Glutamatergic neuron (in vitro differentiated cells): ENCODE data around the gene NR2C1. TPM values are rescaled to one million over a fixed set of nuclear protein-coding genes. Genes with fewer than 3 reads are reported as not detected.
A peak's percentile ranks its signal among the peaks of the same experiment; 100 is the strongest.

Experiments used
- DNase-seq: peaks from one replicate; pipeline ENCODE4 v3.0.0; 2022
- H3K27ac Mint-ChIP-seq: one replicate; pipeline ENCODE4 v1.8.0; 2020; ENCODE audit warnings: mild to moderate bottlenecking, mixed read lengths, inconsistent platforms; ENCODE audit not compliant: unreplicated experiment
- H3K27me3 Mint-ChIP-seq: one replicate; pipeline ENCODE4 v1.8.0; 2020; ENCODE audit warnings: mild to moderate bottlenecking, moderate library complexity, mixed read lengths, inconsistent platforms; ENCODE audit not compliant: unreplicated experiment
- H3K36me3 Mint-ChIP-seq: one replicate; pipeline ENCODE4 v1.8.0; 2020; ENCODE audit warnings: mild to moderate bottlenecking, mixed read lengths, inconsistent platforms; ENCODE audit not compliant: unreplicated experiment
- H3K4me1 Mint-ChIP-seq: one replicate; pipeline ENCODE4 v1.8.0; 2020; ENCODE audit warnings: mild to moderate bottlenecking, low read depth, mixed read lengths, inconsistent platforms; ENCODE audit not compliant: unreplicated experiment
- H3K4me3 Mint-ChIP-seq: one replicate; pipeline ENCODE4 v1.8.0; 2020; ENCODE audit warnings: mild to moderate bottlenecking, mixed read lengths, inconsistent platforms; ENCODE audit not compliant: unreplicated experiment
- H3K9me3 Mint-ChIP-seq: one replicate; pipeline ENCODE4 v1.8.0; 2020; ENCODE audit warnings: mild to moderate bottlenecking, moderate library complexity, mixed read lengths, inconsistent platforms; ENCODE audit not compliant: unreplicated experiment
- total RNA-seq: library from RNA; stranded (reverse); fragmentation: NEBNext Ultra II Directional; extraction: Animal tissue kit (Norgen Biotek cat#: 25700); gene quantifications from one replicate; pipeline ENCODE4 v1.2.1, GENCODE V29; 2021; ENCODE audit not compliant: unreplicated experiment
- TF ChIP-seq, protein P1 (sequence below): fragments of 200-600 bp; sonication (generic); IDR thresholded peaks from one replicate; pipeline ENCODE4 v1.5.0; 2021; ENCODE audit not compliant: partially characterized antibody, unreplicated experiment

Gene NR2C1
- total RNA-seq, 1 donor from 2014 or later: 63.8 TPM

DNA sequence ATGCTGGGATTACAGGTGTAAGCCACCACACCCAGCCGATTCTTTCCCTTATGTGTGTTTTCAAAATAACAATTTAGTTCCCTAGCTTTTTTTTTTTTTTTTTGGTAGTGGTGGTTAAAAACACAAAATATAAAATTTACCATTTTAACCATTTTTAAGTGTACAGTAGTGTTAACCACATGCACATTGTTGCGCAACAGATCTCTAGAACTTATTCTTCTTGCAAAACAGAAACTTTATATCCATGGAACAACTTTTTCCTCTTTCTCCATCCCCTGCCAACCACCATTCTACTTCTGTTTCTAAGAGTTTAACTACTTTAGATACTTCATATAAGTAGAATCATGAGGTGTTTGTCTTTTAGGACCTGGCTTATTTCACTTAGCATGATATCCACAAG lies 68.8 kb downstream of the NR2C1 start:
- H3K4me1 Mint-ChIP-seq: peaks cover 4% of the 10 kb centered on the region
- no peak overlapping the region for H3K27ac Mint-ChIP-seq
- H3K36me3 Mint-ChIP-seq: no peaks in the 10 kb centered on the region
- no peaks in the 10 kb centered on the region for H3K27me3 Mint-ChIP-seq
- H3K9me3 Mint-ChIP-seq: peaks cover 7% of the 10 kb centered on the region
- no peak for DNase-seq
- H3K4me3 Mint-ChIP-seq: no peak overlapping the region
- TF ChIP-seq, protein P1, sequence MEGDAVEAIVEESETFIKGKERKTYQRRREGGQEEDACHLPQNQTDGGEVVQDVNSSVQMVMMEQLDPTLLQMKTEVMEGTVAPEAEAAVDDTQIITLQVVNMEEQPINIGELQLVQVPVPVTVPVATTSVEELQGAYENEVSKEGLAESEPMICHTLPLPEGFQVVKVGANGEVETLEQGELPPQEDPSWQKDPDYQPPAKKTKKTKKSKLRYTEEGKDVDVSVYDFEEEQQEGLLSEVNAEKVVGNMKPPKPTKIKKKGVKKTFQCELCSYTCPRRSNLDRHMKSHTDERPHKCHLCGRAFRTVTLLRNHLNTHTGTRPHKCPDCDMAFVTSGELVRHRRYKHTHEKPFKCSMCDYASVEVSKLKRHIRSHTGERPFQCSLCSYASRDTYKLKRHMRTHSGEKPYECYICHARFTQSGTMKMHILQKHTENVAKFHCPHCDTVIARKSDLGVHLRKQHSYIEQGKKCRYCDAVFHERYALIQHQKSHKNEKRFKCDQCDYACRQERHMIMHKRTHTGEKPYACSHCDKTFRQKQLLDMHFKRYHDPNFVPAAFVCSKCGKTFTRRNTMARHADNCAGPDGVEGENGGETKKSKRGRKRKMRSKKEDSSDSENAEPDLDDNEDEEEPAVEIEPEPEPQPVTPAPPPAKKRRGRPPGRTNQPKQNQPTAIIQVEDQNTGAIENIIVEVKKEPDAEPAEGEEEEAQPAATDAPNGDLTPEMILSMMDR: no peak

DNA sequence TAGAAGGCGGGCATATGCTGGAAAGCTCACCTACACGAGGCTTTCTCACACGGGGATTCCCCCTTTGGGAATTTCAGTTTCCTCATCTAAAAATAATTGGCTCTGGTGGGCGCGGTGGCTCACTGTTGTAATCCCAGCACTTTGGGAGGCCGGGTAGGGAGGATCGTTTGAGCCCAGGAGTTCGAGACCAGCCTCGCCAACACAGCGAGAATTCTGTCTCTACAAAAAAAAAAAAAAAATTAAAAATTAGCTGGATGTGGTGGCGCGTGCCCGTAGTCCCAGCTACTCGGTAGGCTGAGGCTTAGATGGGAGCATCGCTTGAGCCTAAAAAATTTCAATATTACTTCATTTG lies 69.5 kb downstream of the NR2C1 start:
- H3K27ac Mint-ChIP-seq: peak overlapping the region; percentile 82
- peak overlapping the region; percentile 96 for H3K4me3 Mint-ChIP-seq
- H3K4me1 Mint-ChIP-seq: peaks cover 4% of the 10 kb centered on the region
- H3K9me3 Mint-ChIP-seq: peaks cover 7% of the 10 kb centered on the region
- no peaks in the 10 kb centered on the region for H3K27me3 Mint-ChIP-seq
- H3K36me3 Mint-ChIP-seq: no peaks in the 10 kb centered on the region
- no peak for DNase-seq
- TF ChIP-seq, protein P1: no peak

DNA sequence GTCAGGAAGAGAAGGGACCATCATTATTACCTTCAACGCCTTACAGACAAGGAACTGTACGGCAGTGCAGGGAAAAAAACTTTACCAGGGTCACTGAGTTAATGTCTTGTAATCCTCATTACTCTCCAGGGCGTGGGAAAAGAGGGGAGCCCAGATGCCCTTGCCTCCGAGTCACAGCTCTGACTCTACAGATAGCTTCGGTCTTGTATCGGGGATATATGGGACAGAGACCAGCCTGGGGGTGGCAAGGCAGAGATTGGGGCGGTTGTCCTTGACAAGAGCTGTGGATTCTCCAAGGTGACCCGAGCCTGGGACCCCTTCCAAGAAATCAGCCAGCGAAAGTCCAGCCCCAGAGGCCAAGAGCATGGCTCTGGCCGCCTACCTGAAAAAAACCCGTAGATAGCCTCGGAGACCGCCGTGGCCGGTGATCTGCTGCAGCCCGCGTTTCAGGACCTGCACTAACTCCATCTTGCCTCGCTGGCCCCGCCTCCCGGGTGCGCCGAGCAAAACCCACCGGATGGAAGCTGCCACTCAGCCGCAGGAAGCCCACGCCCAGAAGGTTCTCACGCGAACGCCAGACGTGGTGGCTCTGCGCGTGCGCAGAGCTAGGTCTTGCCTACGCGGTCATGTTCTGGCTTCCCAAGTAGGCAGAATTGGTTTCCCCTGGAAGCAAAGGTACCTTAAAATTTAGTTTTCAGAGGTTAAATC lies 70.1 kb downstream of the NR2C1 start, which contains the start of gene NDUFA12:
Gene NDUFA12, minus strand, starts transcription at position 485 of the 708 bp plus-strand sequence. Its CDS starts 17 bp downstream, at position 468.
- DNase-seq: peak; percentile 97
- H3K4me1 Mint-ChIP-seq: peaks cover 4% of the 10 kb centered on the region
- H3K9me3 Mint-ChIP-seq: peaks cover 5% of the 10 kb centered on the region
- H3K27me3 Mint-ChIP-seq: no peaks in the 10 kb centered on the region
- TF ChIP-seq, protein P1: no peak
- peak within 1 kb of the TSS; percentile 96 for H3K4me3 Mint-ChIP-seq
- peak within 1 kb of the TSS; percentile 82 for H3K27ac Mint-ChIP-seq
- H3K36me3 Mint-ChIP-seq: no peaks in the 10 kb centered on the region

DNA sequence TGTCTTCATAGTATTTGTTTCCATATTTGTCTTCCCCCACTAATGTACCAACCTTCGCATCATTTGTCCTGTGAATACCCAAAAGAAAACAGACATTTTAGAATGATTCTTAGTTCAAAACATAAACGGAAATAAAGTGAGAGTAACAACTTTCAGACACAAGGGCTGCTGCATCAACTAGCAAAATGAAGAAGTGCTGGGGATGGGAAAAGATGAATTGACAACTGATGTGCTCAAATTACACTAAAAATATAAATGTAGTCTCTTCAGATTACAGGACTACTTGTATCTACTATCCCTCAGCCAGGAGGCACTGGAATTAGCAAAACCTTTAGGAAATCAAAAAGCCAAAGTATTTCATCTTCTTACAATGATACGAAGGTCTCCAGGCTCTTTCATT lies 70.7 kb downstream of the NR2C1 start:
- peak overlapping the region; percentile 96 for H3K4me3 Mint-ChIP-seq
- peak overlapping the region; percentile 82 for H3K27ac Mint-ChIP-seq
- no peak for DNase-seq
- H3K4me1 Mint-ChIP-seq: peaks cover 4% of the 10 kb centered on the region
- H3K9me3 Mint-ChIP-seq: peaks cover 5% of the 10 kb centered on the region
- H3K36me3 Mint-ChIP-seq: no peaks in the 10 kb centered on the region
- no peaks in the 10 kb centered on the region for H3K27me3 Mint-ChIP-seq
- TF ChIP-seq, protein P1: no peak

DNA sequence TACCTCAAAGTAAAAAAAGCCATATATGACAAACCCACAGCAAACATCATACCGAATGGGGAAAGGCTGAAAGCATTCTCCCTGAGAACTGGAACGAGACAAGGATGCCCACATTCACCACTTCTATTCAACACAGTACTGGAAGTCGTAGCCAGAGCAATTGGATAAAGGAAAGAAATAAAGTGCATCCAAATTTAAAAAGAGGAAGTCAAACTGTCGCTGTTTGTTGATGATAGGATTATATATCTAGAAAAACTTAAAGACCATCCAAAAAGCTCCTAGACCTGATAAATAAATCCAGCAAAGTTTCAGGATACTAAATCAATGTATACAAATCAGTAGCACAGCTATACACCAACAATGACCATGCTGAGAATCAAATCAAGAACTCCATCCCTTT lies 75.1 kb downstream of the NR2C1 start:
- TF ChIP-seq, protein P1: no peak
- Mint-ChIP-seq H3K4me1 (peaks cover 4% of the 10 kb centered on the region), H3K27ac (no peak overlapping the region), H3K36me3 (no peaks in the 10 kb centered on the region), H3K4me3 (no peak overlapping the region), H3K27me3 (no peaks in the 10 kb centered on the region), H3K9me3 (no peaks in the 10 kb centered on the region)
- no peak for DNase-seq
